CD8-positive, alpha-beta memory T cell (primary cell): Measurements from ENCODE around the gene KSR1. TPM values are rescaled to one million over a fixed set of nuclear protein-coding genes. Genes with fewer than 3 reads are reported as not detected.

Experiments
- CTCF ChIA-PET: fragments of 350-600 bp; sonication (Branson Sonifier 250); formaldehyde crosslinking; loops from one replicate; lab custom pipeline; 2021; ENCODE audit warnings: antibody characterized with exemption; lab: Charles Lee
- POLR2A ChIA-PET: fragments of 350-600 bp; sonication (Branson Sonifier 250); formaldehyde crosslinking; loops from one replicate; lab custom pipeline; 2021; ENCODE audit warnings: antibody characterized with exemption; lab: Charles Lee
- DNase-seq, 5 donors: peaks; one replicate each; pipeline versions ENCODE4 v3.0.0 to v3.0.0-alpha.2; 2020 to 2022; ENCODE audit warnings: mixed read lengths in 1 of 5
- H3K27ac ChIP-seq: one replicate; pipeline ENCODE4 v1.7.0; 2013; ENCODE audit warnings: low read depth, mild to moderate bottlenecking, low read length, moderate library complexity
- H3K27me3 ChIP-seq: 2 replicates; pipeline ENCODE4 v1.7.0; 2013; ENCODE audit warnings: low read length, mild to moderate bottlenecking; ENCODE audit not compliant: insufficient read depth, poor library complexity, severe bottlenecking
- H3K36me3 ChIP-seq: 2 replicates; pipeline ENCODE4 v1.7.0; 2013; ENCODE audit warnings: mild to moderate bottlenecking, low read length, moderate library complexity; ENCODE audit not compliant: insufficient read depth
- H3K4me1 ChIP-seq: 2 replicates; pipeline ENCODE4 v1.7.0; 2013; ENCODE audit warnings: mild to moderate bottlenecking, low read length, moderate library complexity; ENCODE audit not compliant: insufficient read depth
- H3K4me3 ChIP-seq: 2 replicates; pipeline ENCODE4 v1.7.0; 2013; ENCODE audit warnings: mild to moderate bottlenecking, low read length
- H3K9me3 ChIP-seq: 2 replicates; pipeline ENCODE4 v1.7.0; 2013; ENCODE audit warnings: mild to moderate bottlenecking, low read length
- H3K27ac Mint-ChIP-seq, 8 donors: one replicate each; pipeline ENCODE4 v1.8.0; 2020 to 2021; ENCODE audit warnings: mixed read lengths in 8 of 8, mild to moderate bottlenecking in 6 of 8, inconsistent platforms in 3 of 8, moderate library complexity in 3 of 8
- H3K27me3 Mint-ChIP-seq, 2 donors: one replicate each; pipeline ENCODE4 v1.8.0; 2020 to 2021; ENCODE audit warnings: mixed read lengths in 2 of 2, mild to moderate bottlenecking in 1 of 2, moderate library complexity in 1 of 2
- H3K36me3 Mint-ChIP-seq, 3 donors: one replicate each; pipeline ENCODE4 v1.8.0; 2020 to 2021; ENCODE audit warnings: mixed read lengths in 3 of 3, inconsistent platforms in 1 of 3, mild to moderate bottlenecking in 1 of 3
- H3K4me1 Mint-ChIP-seq, 3 donors: one replicate each; pipeline ENCODE4 v1.8.0; 2020 to 2021; ENCODE audit warnings: mixed read lengths in 3 of 3, inconsistent platforms in 1 of 3, mild to moderate bottlenecking in 1 of 3
- H3K4me3 Mint-ChIP-seq, 7 donors: one replicate each; pipeline ENCODE4 v1.8.0; 2020 to 2021; ENCODE audit warnings: mixed read lengths in 7 of 7, mild to moderate bottlenecking in 6 of 7, moderate library complexity in 4 of 7, inconsistent platforms in 2 of 7
- H3K9me3 Mint-ChIP-seq, 5 donors: one replicate each; pipeline ENCODE4 v1.8.0; 2020 to 2022; ENCODE audit warnings: mixed read lengths in 5 of 5, mild to moderate bottlenecking in 3 of 5, moderate library complexity in 2 of 5, inconsistent platforms in 1 of 5
- polyA plus RNA-seq: library from polyadenylated mRNA; unstranded; fragments of 300-500 nt; fragmentation: Illumina TruSeq; gene quantifications from one replicate; pipeline ENCODE4 v1.2.3, GENCODE V29; 2021
- total RNA-seq, 2 experiments: library from RNA; stranded (reverse); gene quantifications; one replicate each; pipeline ENCODE4 v1.2.3, GENCODE V29; 2021

The KSR1 gene
- total and polyA plus RNA-seq, 3 experiments from 2014 or later = 2.9 to 26.9 (median 26.3) TPM

GRCh38 chr17:27450416-27450815 lies 5.8 kb upstream of the KSR1 start:
- H3K27me3 Mint-ChIP-seq = no peaks in the 10 kb centered on the region
- POLR2A ChIA-PET = no interaction called here
- H3K27ac Mint-ChIP-seq = peak overlapping the region in 2 of 8 donors; percentile 21 to 24
- Histone ChIP-seq H3K9me3 (no peaks in the 10 kb centered on the region), H3K27ac (no peak overlapping the region), H3K27me3 (no peaks in the 10 kb centered on the region), H3K36me3 (no peaks in the 10 kb centered on the region), H3K4me1 (no peaks in the 10 kb centered on the region), H3K4me3 (no peak overlapping the region)
- H3K9me3 Mint-ChIP-seq = no peaks in the 10 kb centered on the region
- DNase-seq = no peak
- H3K4me3 Mint-ChIP-seq = no peak overlapping the region
- CTCF ChIA-PET = interaction anchor here (1.5 kb wide), 1 partner anchor 23 kb away, joined by 4 read pairs; no protein-coding TSS in a partner anchor
- peaks cover 5 to 7% (median 6%) of the 10 kb centered on the region in 3 donors for H3K4me1 Mint-ChIP-seq
- no peaks in the 10 kb centered on the region for H3K36me3 Mint-ChIP-seq

GRCh38 chr17:27451906-27452305 lies 4.3 kb upstream of the KSR1 start:
- Mint-ChIP-seq H3K27me3 (no peaks in the 10 kb centered on the region), H3K4me3 (no peak overlapping the region), H3K4me1 (peaks cover 9 to 11% (median 10%) of the 10 kb centered on the region in 3 donors), H3K9me3 (no peaks in the 10 kb centered on the region), H3K36me3 (no peaks in the 10 kb centered on the region), H3K27ac (no peak overlapping the region)
- Histone ChIP-seq H3K36me3 (no peaks in the 10 kb centered on the region), H3K9me3 (no peaks in the 10 kb centered on the region), H3K4me1 (no peaks in the 10 kb centered on the region), H3K27me3 (no peaks in the 10 kb centered on the region), H3K27ac (no peak overlapping the region), H3K4me3 (no peak overlapping the region)
- no peak for DNase-seq
- ChIA-PET POLR2A (no interaction called here), CTCF (no interaction called here)

GRCh38 chr17:27452828-27453227 lies 3.4 kb upstream of the KSR1 start:
- Histone ChIP-seq H3K27me3 (no peaks in the 10 kb centered on the region), H3K27ac (no peak overlapping the region), H3K4me3 (no peak overlapping the region), H3K4me1 (peaks cover 8% of the 10 kb centered on the region), H3K36me3 (no peaks in the 10 kb centered on the region), H3K9me3 (no peaks in the 10 kb centered on the region)
- H3K9me3 Mint-ChIP-seq = no peaks in the 10 kb centered on the region
- peak overlapping the region in 1 of 7 donors; percentile 21 for H3K4me3 Mint-ChIP-seq
- H3K4me1 Mint-ChIP-seq = peaks cover 18 to 19% (median 19%) of the 10 kb centered on the region in 3 donors
- no peak for DNase-seq
- peak overlapping the region in 2 of 8 donors; percentile 55 to 68 for H3K27ac Mint-ChIP-seq
- H3K36me3 Mint-ChIP-seq = peaks cover 0 to 4% (median 0%) of the 10 kb centered on the region in 3 donors
- CTCF ChIA-PET = interaction anchor here (1.0 kb wide), 1 partner anchor 146 kb away, joined by 3 read pairs; no protein-coding TSS in a partner anchor
- H3K27me3 Mint-ChIP-seq = no peaks in the 10 kb centered on the region
- POLR2A ChIA-PET = no interaction called here

GRCh38 chr17:27453471-27453870 lies 2.8 kb upstream of the KSR1 start:
- H3K4me3 ChIP-seq = no peak overlapping the region
- CTCF ChIA-PET = interaction anchor here (1.0 kb wide), 1 partner anchor 146 kb away, joined by 3 read pairs; no protein-coding TSS in a partner anchor
- Mint-ChIP-seq H3K27me3 (peaks cover 0 to 1% of the 10 kb centered on the region in 2 donors), H3K27ac (peak overlapping the region in 2 of 8 donors; percentile 20 to 29), H3K36me3 (peaks cover 0 to 4% (median 0%) of the 10 kb centered on the region in 3 donors), H3K4me3 (peak overlapping the region in 1 of 7 donors; percentile 21), H3K9me3 (no peaks in the 10 kb centered on the region), H3K4me1 (peaks cover 21 to 25% (median 24%) of the 10 kb centered on the region in 3 donors)
- H3K4me1 ChIP-seq = peaks cover 15% of the 10 kb centered on the region
- H3K27me3 ChIP-seq = no peaks in the 10 kb centered on the region
- no peak overlapping the region for H3K27ac ChIP-seq
- POLR2A ChIA-PET = no interaction called here
- no peak for DNase-seq
- H3K9me3 ChIP-seq = no peaks in the 10 kb centered on the region
- no peaks in the 10 kb centered on the region for H3K36me3 ChIP-seq

- Histone ChIP-seq H3K9me3 (no peaks in the 10 kb centered on the region), H3K27ac (no peak overlapping the region), H3K36me3 (no peaks in the 10 kb centered on the region), H3K4me3 (no peak overlapping the region), H3K27me3 (no peaks in the 10 kb centered on the region), H3K4me1 (peaks cover 15% of the 10 kb centered on the region)
- no peak for DNase-seq
- ChIA-PET CTCF (no interaction called here), POLR2A (no interaction called here)
- Mint-ChIP-seq H3K27ac (peak overlapping the region in 3 of 8 donors; percentile 20 to 69 (median 47)), H3K4me1 (peaks cover 24 to 31% (median 30%) of the 10 kb centered on the region in 3 donors), H3K4me3 (peak overlapping the region in 3 of 7 donors; percentile 6 to 87 (median 48)), H3K9me3 (no peaks in the 10 kb centered on the region), H3K36me3 (peaks cover 0 to 4% (median 0%) of the 10 kb centered on the region in 3 donors), H3K27me3 (peaks cover 0 to 1% of the 10 kb centered on the region in 2 donors)
Measured at GRCh38 chr17:27454089-27454488, 2.2 kb upstream of the KSR1 start.

- Mint-ChIP-seq H3K27ac (peak overlapping the region; percentile 28 to 92 (median 50)), H3K9me3 (no peaks in the 10 kb centered on the region), H3K4me3 (peak overlapping the region; percentile 76 to 88 (median 80)), H3K4me1 (peaks cover 25 to 41% (median 37%) of the 10 kb centered on the region in 3 donors), H3K36me3 (peaks cover 0 to 4% (median 1%) of the 10 kb centered on the region in 3 donors), H3K27me3 (peaks cover 0 to 1% of the 10 kb centered on the region in 2 donors)
- H3K4me3 ChIP-seq = peak overlapping the region; percentile 62
- H3K36me3 ChIP-seq = no peaks in the 10 kb centered on the region
- DNase-seq = peak in 1 of 5 donors; percentile 16
- peaks cover 15% of the 10 kb centered on the region for H3K4me1 ChIP-seq
- POLR2A ChIA-PET = interaction anchor here (0.9 to 2.4 kb wide), 4 partner anchors 11 to 119 kb away, joined by 3 to 23 read pairs (median 8); no protein-coding TSS in a partner anchor
- no peaks in the 10 kb centered on the region for H3K9me3 ChIP-seq
- H3K27me3 ChIP-seq = no peaks in the 10 kb centered on the region
- CTCF ChIA-PET = interaction anchor here (0.8 to 1.8 kb wide), 4 partner anchors 16 to 146 kb away, joined by 3 to 11 read pairs (median 3); no protein-coding TSS in a partner anchor
- H3K27ac ChIP-seq = peak overlapping the region; percentile 6
Measured at GRCh38 chr17:27455236-27455913, 873 bp upstream of the KSR1 start.

- H3K4me3 Mint-ChIP-seq = peak overlapping the region; percentile 84 to 95 (median 91)
- Histone ChIP-seq H3K4me1 (peaks cover 15% of the 10 kb centered on the region), H3K36me3 (no peaks in the 10 kb centered on the region), H3K27me3 (no peaks in the 10 kb centered on the region), H3K27ac (peak overlapping the region; percentile 72), H3K9me3 (no peaks in the 10 kb centered on the region), H3K4me3 (peak overlapping the region; percentile 64)
- H3K36me3 Mint-ChIP-seq = peaks cover 0 to 4% (median 1%) of the 10 kb centered on the region in 3 donors
- peak in 1 of 5 donors; percentile 56 for DNase-seq
- POLR2A ChIA-PET = interaction anchor here (1.2 to 2.4 kb wide), 4 partner anchors 9 to 162 kb away, joined by 3 to 23 read pairs (median 8); partner anchors contain the start of gene WSB1
- CTCF ChIA-PET = interaction anchor here (0.9 to 1.8 kb wide), 4 partner anchors 8 to 112 kb away, joined by 3 to 11 read pairs (median 4); no protein-coding TSS in a partner anchor
- H3K27me3 Mint-ChIP-seq = peaks cover 0 to 1% of the 10 kb centered on the region in 2 donors
- no peaks in the 10 kb centered on the region for H3K9me3 Mint-ChIP-seq
- H3K4me1 Mint-ChIP-seq = peaks cover 26 to 45% (median 37%) of the 10 kb centered on the region in 3 donors
- peak overlapping the region; percentile 49 to 93 (median 90) for H3K27ac Mint-ChIP-seq
Measured at GRCh38 chr17:27456681-27457359, 572 bp downstream of the KSR1 start.
